B cell (primary cell): Measurements from ENCODE around the gene GHSR. TPM values are rescaled to one million over a fixed set of nuclear protein-coding genes. Genes with fewer than 3 reads are reported as not detected.

ENCODE experiments used
- ATAC-seq: fragments of 200-7000 bp; cut with Tn5 transposase; one replicate; pipeline ENCODE4 v1.10.0; 2021; ENCODE audit warnings: low read depth, mild to moderate bottlenecking, moderate number of reproducible peaks, moderate library complexity
- CTCF ChIA-PET: fragments of 350-600 bp; sonication (Branson Sonifier 250); formaldehyde crosslinking; loops from one replicate; lab custom pipeline; 2021; ENCODE audit warnings: antibody characterized with exemption, inconsistent platforms; lab: Charles Lee
- POLR2A ChIA-PET: fragments of 350-600 bp; sonication (Branson Sonifier 250); formaldehyde crosslinking; loops from one replicate; lab custom pipeline; 2021; ENCODE audit warnings: antibody characterized with exemption; lab: Charles Lee
- DNase-seq: peaks from one replicate; pipeline ENCODE4 v3.0.0; 2013
- H2AFZ ChIP-seq: 2 replicates; pipeline ENCODE4 v1.6.1; 2012; ENCODE audit warnings: mild to moderate bottlenecking, low read depth, low read length; ENCODE audit not compliant: insufficient read depth, poor library complexity, severe bottlenecking
- H3K27ac ChIP-seq, 2 donors: 1 replicate in 1 of 2; 2 replicates in 1 of 2; pipeline ENCODE4 v1.5.1; 2012 to 2013; ENCODE audit warnings: low read length in 2 of 2, mild to moderate bottlenecking in 2 of 2, moderate library complexity in 1 of 2
- H3K27me3 ChIP-seq, 4 experiments: fragments of 200-600 bp in 1 of 4; sonication (generic) in 1 of 4; replicated peaks in 1 of 4; 1 replicate in 2 of 4; 2 replicates in 2 of 4; pipeline versions ENCODE4 v1.6.1 to v1.7.0; 2013 to 2016; ENCODE audit warnings: low read length in 3 of 4, mild to moderate bottlenecking in 2 of 4, mixed read lengths in 1 of 4, moderate library complexity in 1 of 4; ENCODE audit not compliant: insufficient read depth in 4 of 4, control insufficient read depth in 3 of 4; ENCODE audit errors: control extremely low read depth in 1 of 4
- H3K36me3 ChIP-seq, 2 experiments: replicated peaks in 1 of 2; 1 replicate in 1 of 2; 2 replicates in 1 of 2; pipeline versions ENCODE4 v1.6.1 to v1.7.1; 2013; ENCODE audit warnings: low read length in 1 of 2; ENCODE audit not compliant: insufficient read depth in 2 of 2, control insufficient read depth in 1 of 2; ENCODE audit errors: control extremely low read depth in 1 of 2, extremely low read depth in 1 of 2
- H3K4me1 ChIP-seq, 2 donors: fragments of 200-600 bp in 1 of 2; sonication (generic) in 1 of 2; 1 replicate in 1 of 2; 2 replicates in 1 of 2; pipeline versions ENCODE4 v1.5.1 to v1.6.1; 2013 to 2017; ENCODE audit warnings: low read length in 2 of 2; ENCODE audit not compliant: control insufficient read depth in 2 of 2, insufficient read depth in 2 of 2
- H3K4me2 ChIP-seq: replicated peaks from 2 replicates; pipeline ENCODE3; 2012; ENCODE audit warnings: mild to moderate bottlenecking, low read depth, low read length; ENCODE audit not compliant: poor library complexity, severe bottlenecking
- H3K4me3 ChIP-seq, 5 experiments: fragments of 200-600 bp in 1 of 5; sonication (generic) in 1 of 5; 1 replicate in 3 of 5; 2 replicates in 2 of 5; pipeline versions ENCODE4 v1.5.1 to v1.7.0; 2011 to 2016; ENCODE audit warnings: low read length in 4 of 5, mild to moderate bottlenecking in 4 of 5, low read depth in 2 of 5, control low read depth in 1 of 5, moderate library complexity in 1 of 5; ENCODE audit not compliant: insufficient read depth in 1 of 5; ENCODE audit errors: control extremely low read depth in 1 of 5, extremely low read depth in 1 of 5
- H3K79me2 ChIP-seq: fragments of 200-600 bp; sonication (generic); one replicate; pipeline ENCODE4 v1.6.0; 2016; ENCODE audit warnings: low read length; ENCODE audit not compliant: control insufficient read depth, insufficient read depth
- H3K9ac ChIP-seq: fragments of 200-600 bp; sonication (generic); 2 replicates; pipeline ENCODE4 v1.6.1; 2017; ENCODE audit warnings: mild to moderate bottlenecking, low read length, moderate library complexity
- H3K9me3 ChIP-seq, 3 donors: one replicate each; pipeline versions ENCODE4 v1.6.1 to v1.7.1; 2013; ENCODE audit warnings: low read length in 2 of 3; ENCODE audit not compliant: control insufficient read depth in 2 of 3, insufficient read depth in 1 of 3; ENCODE audit errors: control extremely low read depth in 1 of 3
- H4K20me1 ChIP-seq: 2 replicates; pipeline ENCODE4 v1.6.0; 2012; ENCODE audit warnings: mild to moderate bottlenecking, low read length; ENCODE audit not compliant: insufficient read depth, control insufficient read depth, poor library complexity, severe bottlenecking
- H3K27ac Mint-ChIP-seq: one replicate; pipeline ENCODE4 v1.8.0; 2021; ENCODE audit warnings: mixed read lengths
- H3K27me3 Mint-ChIP-seq: one replicate; pipeline ENCODE4 v1.8.0; 2021; ENCODE audit warnings: mixed read lengths
- H3K4me1 Mint-ChIP-seq: one replicate; pipeline ENCODE4 v1.8.0; 2021; ENCODE audit warnings: mixed read lengths
- H3K4me3 Mint-ChIP-seq: one replicate; pipeline ENCODE4 v1.8.0; 2021; ENCODE audit warnings: mixed read lengths
- H3K9me3 Mint-ChIP-seq: one replicate; pipeline ENCODE4 v1.8.0; 2022; ENCODE audit warnings: mixed read lengths; ENCODE audit not compliant: insufficient read depth
- CTCF ChIP-seq: fragments of 200-600 bp; IDR thresholded peaks from one replicate; pipeline ENCODE4 v1.8.0; 2022; ENCODE audit warnings: antibody characterized with exemption, mild to moderate bottlenecking
- EZH2 ChIP-seq: IDR thresholded peaks from 2 replicates; pipeline ENCODE4 v1.6.1; 2012; ENCODE audit warnings: borderline replicate concordance, low read depth, mild to moderate bottlenecking, moderate library complexity, low read length; ENCODE audit not compliant: insufficient read depth, poor library complexity, severe bottlenecking
- WGBS: methylation state at CpG from one replicate; pipeline ENCODE4 v1.1.5; 2013; ENCODE audit warnings: missing lambda C conversion rate; ENCODE audit not compliant: insufficient coverage; 5-methylcytosine and 5-hydroxymethylcytosine counted together
- intact Hi-C: fragments of 100-400 bp; cut with micrococcal nuclease; formaldehyde crosslinking; loops from one replicate; pipeline ENCODE4 v1.10.0; 2022
- polyA plus RNA-seq: library from polyadenylated mRNA; depleted of rRNA; stranded (reverse); fragments of >200 nt; gene quantifications from 2 replicates; pipeline ENCODE4 v1.2.3, GENCODE V29; 2012
- total RNA-seq, 2 donors: library from RNA; stranded (reverse); fragments of 120-200 nt in 1 of 2; gene quantifications; 1 replicate in 1 of 2; 2 replicates in 1 of 2; pipeline versions ENCODE4 v1.2.3 to v1.2.4, GENCODE V29; 2013 to 2022

Gene GHSR
- total and polyA plus RNA-seq, 2 donors (not counting 1 experiment from before 2014, with no cell fraction given): not detected

- intact Hi-C loops: no loop called here
- H3K4me1 ChIP-seq: peaks cover 0 to 4% of the 10 kb centered on the region in 2 donors
- H3K9me3 Mint-ChIP-seq: no peaks in the 10 kb centered on the region
- CTCF ChIA-PET: no interaction called here
- H3K27ac Mint-ChIP-seq: no peak overlapping the region
- no peaks in the 10 kb centered on the region for H3K79me2 ChIP-seq
- peaks cover 0 to 8% (median 0%) of the 10 kb centered on the region in 3 donors for H3K9me3 ChIP-seq
- POLR2A ChIA-PET: no interaction called here
- DNase-seq (no peak), ATAC-seq (no peak)
- peaks cover 34% of the 10 kb centered on the region for H3K27me3 Mint-ChIP-seq
- no peak overlapping the region for H3K27ac ChIP-seq
- H3K27me3 ChIP-seq: peaks cover 0 to 24% (median 16%) of the 10 kb centered on the region in 4 experiments
- H3K4me3 Mint-ChIP-seq: no peak overlapping the region
- H3K4me1 Mint-ChIP-seq: peaks cover 5% of the 10 kb centered on the region
- H3K4me2 ChIP-seq: no peak overlapping the region
- H3K9ac ChIP-seq: no peak overlapping the region
- no peak overlapping the region for H3K4me3 ChIP-seq
- H4K20me1 ChIP-seq: no peaks in the 10 kb centered on the region
- TF ChIP-seq EZH2 (no peak), CTCF (no peak)
- no peak overlapping the region for H2AFZ ChIP-seq
- H3K36me3 ChIP-seq: no peaks in the 10 kb centered on the region
Measured at GRCh38 chr3:172454180-172454579, 5.9 kb upstream of the GHSR start.

GRCh38 chr3:172449466-172450149, 1.4 kb upstream of the GHSR start:
- Mint-ChIP-seq H3K4me3 (no peak overlapping the region), H3K27ac (no peak overlapping the region), H3K27me3 (peaks cover 58% of the 10 kb centered on the region), H3K9me3 (no peaks in the 10 kb centered on the region), H3K4me1 (peaks cover 20% of the 10 kb centered on the region)
- Histone ChIP-seq H2AFZ (no peak overlapping the region), H3K9me3 (peaks cover 0 to 22% (median 0%) of the 10 kb centered on the region in 3 donors), H3K27ac (no peak overlapping the region), H3K36me3 (no peaks in the 10 kb centered on the region), H4K20me1 (no peaks in the 10 kb centered on the region), H3K4me1 (peaks cover 7 to 28% of the 10 kb centered on the region in 2 donors), H3K4me2 (no peak overlapping the region), H3K9ac (no peak overlapping the region), H3K4me3 (no peak overlapping the region), H3K27me3 (peaks cover 0 to 41% (median 31%) of the 10 kb centered on the region in 4 experiments), H3K79me2 (no peaks in the 10 kb centered on the region)
- ChIA-PET POLR2A (no interaction called here), CTCF (interaction anchor here (3.8 kb wide), 1 partner anchor 11 kb away, joined by 18 read pairs; no protein-coding TSS in a partner anchor)
- intact Hi-C loops: no loop called here
- 15% methylated on average over 26 of the region's 34 CpGs for WGBS
- DNase-seq (no peak), ATAC-seq (no peak)
- no peak for TF ChIP-seq CTCF
- TF ChIP-seq EZH2: no peak
